HCT116 (cell line): ENCODE measurements around the gene KRT78. TPM values are rescaled to one million over a fixed set of nuclear protein-coding genes. Genes with fewer than 3 reads are reported as not detected.

ENCODE experiments used
- ATAC-seq: fragments of 200-7000 bp; cut with Tn5 transposase; 2 replicates; pipeline ENCODE4 v1.9.1; 2020; ENCODE audit warnings: mild to moderate bottlenecking, moderate library complexity
- BruUV-seq: library from RNA; stranded (reverse); fragments of 400-500 nt; replicated peaks from 2 replicates; lab custom pipeline; 2021; lab: Mats Ljungman, UMichigan
- CTCF ChIA-PET: fragments of 300-600 bp; sonication (Branson Sonifier 250); formaldehyde crosslinking; loops from one replicate; lab custom pipeline; 2021; ENCODE audit warnings: antibody characterized with exemption; lab: Charles Lee
- POLR2A ChIA-PET: fragments of 300-600, 350-600 bp; sonication (Branson Sonifier 250); formaldehyde crosslinking; loops from one replicate; lab custom pipeline; 2021; ENCODE audit warnings: antibody characterized with exemption; lab: Charles Lee
- RAD21 ChIA-PET, 2 experiments: fragments of 300-600 bp; sonication (Branson Sonifier 250); formaldehyde crosslinking; loops; one replicate each; lab custom pipeline; 2023; ENCODE audit warnings: low total read pairs in 2 of 2; ENCODE audit not compliant: uncharacterized antibody in 2 of 2, unreplicated experiment in 2 of 2, low non-redundant PET in 1 of 2; lab: Charles Lee
- DNase-seq: peaks from one replicate; pipeline ENCODE4 v3.0.0-alpha.2; 2010; ENCODE audit warnings: low read depth, low spot score
- H2AFZ ChIP-seq: fragments of 200-600 bp; shearing (Covaris generic), sonication (generic); 2 replicates; pipeline ENCODE4 v1.6.1; 2017; ENCODE audit warnings: low read depth, mixed run types, mixed read lengths, antibody characterized with exemption, low read length; ENCODE audit not compliant: poor library complexity, severe bottlenecking
- H3K27ac ChIP-seq: 2 replicates; pipeline ENCODE4 v1.5.1; 2012; ENCODE audit warnings: low read depth, low read length
- H3K27me3 ChIP-seq: fragments of 200-600 bp; sonication (generic); 2 replicates; pipeline ENCODE4 v1.6.1; 2016; ENCODE audit warnings: mixed run types, low read length, mixed read lengths; ENCODE audit not compliant: insufficient read depth
- H3K36me3 ChIP-seq, 2 experiments: fragments of 200-500 bp in 1 of 2; fragments of 200-600 bp in 1 of 2; sonication (Bioruptor generic) in 1 of 2; sonication (generic) in 1 of 2; 2 replicates each; pipeline versions ENCODE4 v1.5.1 to v1.6.1; 2014 to 2016; ENCODE audit warnings: low read length in 2 of 2, inconsistent platforms in 1 of 2, mixed read lengths in 1 of 2, mixed run types in 1 of 2; ENCODE audit not compliant: insufficient read depth in 2 of 2, control insufficient read depth in 1 of 2
- H3K4me1 ChIP-seq, 2 experiments: fragments of 200-600 bp in 1 of 2; sonication (generic) in 1 of 2; 2 replicates each; pipeline versions ENCODE4 v1.5.1 to v1.6.1; 2012 to 2017; ENCODE audit warnings: low read length in 2 of 2, inconsistent platforms in 1 of 2, mild to moderate bottlenecking in 1 of 2, mixed read lengths in 1 of 2, mixed run types in 1 of 2, moderate library complexity in 1 of 2; ENCODE audit not compliant: insufficient read depth in 2 of 2, control insufficient read depth in 1 of 2
- H3K4me2 ChIP-seq: fragments of 200-600 bp; sonication (generic); 2 replicates; pipeline ENCODE4 v1.6.1; 2017; ENCODE audit warnings: mixed run types, low read length, mixed read lengths
- H3K4me3 ChIP-seq, 2 experiments: fragments of 200-600 bp in 1 of 2; sonication (generic) in 1 of 2; replicated peaks in 1 of 2; 2 replicates each; pipeline ENCODE4 v1.5.1; 2011 to 2016; ENCODE audit warnings: low read length in 2 of 2, control low read depth in 1 of 2, low read depth in 1 of 2, mild to moderate bottlenecking in 1 of 2, mixed read lengths in 1 of 2, mixed run types in 1 of 2
- H3K79me2 ChIP-seq: fragments of 200-600 bp; sonication (generic); 2 replicates; pipeline ENCODE4 v1.6.1; 2017; ENCODE audit warnings: mild to moderate bottlenecking, mixed run types, low read length, moderate library complexity, mixed read lengths; ENCODE audit not compliant: insufficient read depth
- H3K9ac ChIP-seq: fragments of 200-600 bp; sonication (generic); 2 replicates; pipeline ENCODE4 v1.6.1; 2016; ENCODE audit warnings: low read length, mixed read lengths
- H3K9me2 ChIP-seq: fragments of 200-600 bp; sonication (generic), shearing (Covaris generic); 2 replicates; pipeline ENCODE4 v1.6.1; 2017; ENCODE audit warnings: mixed run types, mild to moderate bottlenecking, moderate library complexity; ENCODE audit not compliant: insufficient read depth
- H3K9me3 ChIP-seq, 2 experiments: fragments of 200-500 bp in 1 of 2; fragments of 200-600 bp in 1 of 2; sonication (Bioruptor generic) in 1 of 2; sonication (generic) in 1 of 2; 2 replicates each; pipeline ENCODE4 v1.6.1; 2014 to 2017; ENCODE audit warnings: low read length in 2 of 2, mixed read lengths in 2 of 2, inconsistent platforms in 1 of 2, low read depth in 1 of 2, mild to moderate bottlenecking in 1 of 2, mixed run types in 1 of 2, moderate library complexity in 1 of 2; ENCODE audit not compliant: control insufficient read depth in 1 of 2, insufficient read depth in 1 of 2
- H4K20me1 ChIP-seq: fragments of 200-600 bp; sonication (generic), shearing (Covaris generic); 2 replicates; pipeline ENCODE4 v1.6.1; 2017; ENCODE audit warnings: mixed run types, mild to moderate bottlenecking, moderate library complexity; ENCODE audit not compliant: insufficient read depth
- CBX3 ChIP-seq: IDR thresholded peaks from 2 replicates; pipeline ENCODE4 v1.6.1; 2012; ENCODE audit warnings: low read depth
- EGR1 ChIP-seq: IDR thresholded peaks from 2 replicates; pipeline ENCODE4 v1.6.1; 2012; ENCODE audit warnings: low read depth
- EZH2 ChIP-seq: fragments of 200-600 bp; sonication (generic); IDR thresholded peaks from 2 replicates; pipeline ENCODE4 v1.6.1; 2017; ENCODE audit warnings: antibody characterized with exemption, mixed run types
- FOSL1 ChIP-seq: IDR thresholded peaks from 2 replicates; pipeline ENCODE4 v1.6.1; 2012; ENCODE audit warnings: low read depth
- JUND ChIP-seq: IDR thresholded peaks from 2 replicates; pipeline ENCODE4 v1.6.1; 2012
- MAX ChIP-seq: IDR thresholded peaks from 2 replicates; pipeline ENCODE4 v1.6.1; 2012
- RAD21 ChIP-seq: IDR thresholded peaks from 2 replicates; pipeline ENCODE4 v1.6.1; 2012; ENCODE audit warnings: low read depth, mild to moderate bottlenecking
- REST ChIP-seq: IDR thresholded peaks from 2 replicates; pipeline ENCODE4 v1.6.1; 2012; ENCODE audit warnings: low read depth
- SIN3A ChIP-seq: IDR thresholded peaks from 2 replicates; pipeline ENCODE4 v1.6.1; 2012; ENCODE audit warnings: low read depth
- SP1 ChIP-seq: IDR thresholded peaks from 2 replicates; pipeline ENCODE4 v1.6.1; 2012; ENCODE audit warnings: low read depth
- SRF ChIP-seq: IDR thresholded peaks from 2 replicates; pipeline ENCODE4 v1.6.1; 2012; ENCODE audit warnings: low read depth
- YY1 ChIP-seq: IDR thresholded peaks from 2 replicates; pipeline ENCODE4 v1.6.1; 2011; ENCODE audit warnings: low read length, low read depth, moderate library complexity, mild to moderate bottlenecking; ENCODE audit not compliant: insufficient replicate concordance; ENCODE audit errors: extremely low read depth
- ZBTB33 ChIP-seq: IDR thresholded peaks from 2 replicates; pipeline ENCODE4 v1.6.1; 2011; ENCODE audit warnings: mild to moderate bottlenecking, low read length, moderate library complexity; ENCODE audit not compliant: insufficient replicate concordance; ENCODE audit errors: extremely low read depth
- ZFX ChIP-seq: fragments of 450-650 bp; IDR thresholded peaks from 2 replicates; pipeline ENCODE4 v1.6.1; 2017
- ZNF274 ChIP-seq: fragments of 200-500 bp; sonication (Bioruptor generic); IDR thresholded peaks from 2 replicates; pipeline ENCODE4 v1.6.1; 2014; ENCODE audit warnings: mild to moderate bottlenecking, low read depth, low read length, inconsistent platforms
- intact Hi-C: fragments of 100-400 bp; cut with micrococcal nuclease; formaldehyde crosslinking; loops from 2 replicates; pipeline ENCODE4 v1.10.0; 2022
- total RNA-seq: library from RNA; stranded (reverse); gene quantifications from one replicate; pipeline ENCODE4 v1.2.1, GENCODE V29; 2021; ENCODE audit not compliant: unreplicated experiment

The KRT78 gene
- total RNA-seq, 1 experiment from 2014 or later, result not detected

- CTCF ChIA-PET, result no interaction called here
- BruUV-seq, result no TSS peak
- Histone ChIP-seq H3K36me3 (no peaks in the 10 kb centered on the region), H2AFZ (no peak overlapping the region)
- TF ChIP-seq JUND, result no peak
- no peak for TF ChIP-seq FOSL1
- TF ChIP-seq CBX3, result no peak
- TF ChIP-seq ZBTB33, result no peak
- no peak for TF ChIP-seq EGR1
- no peak for TF ChIP-seq ZFX
- no peak for TF ChIP-seq EZH2
- TF ChIP-seq ZNF274, result no peak
- no peak for TF ChIP-seq REST
- TF ChIP-seq SRF, result no peak
- no peak for TF ChIP-seq MAX
- TF ChIP-seq SP1, result no peak
- TF ChIP-seq YY1, result no peak
- no peak for TF ChIP-seq SIN3A
- TF ChIP-seq RAD21, result no peak
- TF ChIP-seq, all 23 proteins: peak for 0
- H3K9ac ChIP-seq, result no peak overlapping the region
- no peaks in the 10 kb centered on the region for H3K9me3 ChIP-seq
- H3K4me2 ChIP-seq, result no peak overlapping the region
- H3K27ac ChIP-seq, result no peak overlapping the region
- ChIA-PET POLR2A (no interaction called here), RAD21 (no interaction called here)
- no peaks in the 10 kb centered on the region for H4K20me1 ChIP-seq
- no peaks in the 10 kb centered on the region for H3K9me2 ChIP-seq
- peaks cover 5% of the 10 kb centered on the region; the same call in 1 of the 2 replicates for H3K27me3 ChIP-seq
- ATAC-seq, result no peak
- no peak for DNase-seq
- intact Hi-C loops, result no loop called here
- H3K79me2 ChIP-seq, result no peaks in the 10 kb centered on the region
- H3K4me1 ChIP-seq, result peaks cover 0 to 8% of the 10 kb centered on the region in 2 experiments; a peak in 1 of 4 replicates
- no peak overlapping the region for H3K4me3 ChIP-seq
Measured at GRCh38 chr12:52789637-52790426, 59.0 kb downstream of the KRT78 start.
